Measurements from ENCODE around the gene NREP.
"Not testable (repeated sequence)": the region's sequence is repeated elsewhere in the genome, so short reads cannot be mapped to it uniquely, and the experiment has no call there.

NREP gene

GRCh38 chr5:111739416-111739815, 17.6 kb downstream of the NREP start:
- DNase-seq (ENCODE audit: low spot score) = no peak

GRCh38 chr5:111738118-111738517, 18.9 kb downstream of the NREP start:
- no peak for DNase-seq (ENCODE audit: low spot score)

- no peak for DNase-seq (ENCODE audit: low spot score)
Measured at GRCh38 chr5:111737716-111738115, 19.3 kb downstream of the NREP start.

GRCh38 chr5:111735583-111736270, 21.3 kb downstream of the NREP start:
- DNase-seq (ENCODE audit: low spot score) = no peak

GRCh38 chr5:111734597-111734996, 22.4 kb downstream of the NREP start:
- no peak for DNase-seq (ENCODE audit: low spot score)

GRCh38 chr5:111734013-111734412, 23.0 kb downstream of the NREP start:
- no peak for DNase-seq (ENCODE audit: low spot score)

GRCh38 chr5:111733571-111733970, 23.4 kb downstream of the NREP start:
- no peak for DNase-seq (ENCODE audit: low spot score)

- DNase-seq (ENCODE audit: low spot score) = no peak
Measured at GRCh38 chr5:111731638-111732037, 25.4 kb downstream of the NREP start.

- no peak for DNase-seq (ENCODE audit: low spot score)
Measured at GRCh38 chr5:111730659-111731382, 26.2 kb downstream of the NREP start.

GRCh38 chr5:111728941-111729340, 28.1 kb downstream of the NREP start:
- DNase-seq (ENCODE audit: low spot score) = no peak

- no peak for DNase-seq (ENCODE audit: low spot score)
Measured at GRCh38 chr5:111726986-111727385, 30.0 kb downstream of the NREP start.

GRCh38 chr5:111722140-111722539, 34.9 kb downstream of the NREP start:
- no peak for DNase-seq (ENCODE audit: low spot score)

- DNase-seq (ENCODE audit: low spot score) = no peak
Measured at GRCh38 chr5:111720333-111720890, 36.6 kb downstream of the NREP start.

GRCh38 chr5:111719773-111720172, 37.2 kb downstream of the NREP start:
- no peak for DNase-seq (ENCODE audit: low spot score)

- DNase-seq (ENCODE audit: low spot score) = not testable (repeated sequence)
Measured at GRCh38 chr5:111716789-111717188, 40.2 kb downstream of the NREP start.

- no peak for DNase-seq (ENCODE audit: low spot score)
Measured at GRCh38 chr5:111707630-111708164, 49.3 kb downstream of the NREP start.

- DNase-seq (ENCODE audit: low spot score) = no peak
Measured at GRCh38 chr5:111706345-111706744, 50.6 kb downstream of the NREP start.

GRCh38 chr5:111704452-111705085, 52.4 kb downstream of the NREP start:
- no peak for DNase-seq (ENCODE audit: low spot score)

- DNase-seq (ENCODE audit: low spot score) = no peak
Measured at GRCh38 chr5:111703662-111704061, 53.3 kb downstream of the NREP start.

GRCh38 chr5:111699976-111700375, 57.0 kb downstream of the NREP start:
- no peak for DNase-seq (ENCODE audit: low spot score)

GRCh38 chr5:111699324-111699723, 57.7 kb downstream of the NREP start:
- no peak for DNase-seq (ENCODE audit: low spot score)

GRCh38 chr5:111697881-111698757, 58.9 kb downstream of the NREP start:
- no peak for DNase-seq (ENCODE audit: low spot score)
